Stimulated activated CD8-positive, alpha-beta memory T cell treated with anti-CD3 and anti-CD28 coated beads, Interleukin-4, amount 100 ng/mL, for 1 hour (primary cell): ENCODE results near the gene RNF130.

Experiments
- DNase-seq, 2 donors: peaks; one replicate each; pipeline ENCODE4 v3.0.0-alpha.2; 2020; ENCODE audit warnings: low read depth in 2 of 2, low spot score in 1 of 2

The RNF130 gene

DNA sequence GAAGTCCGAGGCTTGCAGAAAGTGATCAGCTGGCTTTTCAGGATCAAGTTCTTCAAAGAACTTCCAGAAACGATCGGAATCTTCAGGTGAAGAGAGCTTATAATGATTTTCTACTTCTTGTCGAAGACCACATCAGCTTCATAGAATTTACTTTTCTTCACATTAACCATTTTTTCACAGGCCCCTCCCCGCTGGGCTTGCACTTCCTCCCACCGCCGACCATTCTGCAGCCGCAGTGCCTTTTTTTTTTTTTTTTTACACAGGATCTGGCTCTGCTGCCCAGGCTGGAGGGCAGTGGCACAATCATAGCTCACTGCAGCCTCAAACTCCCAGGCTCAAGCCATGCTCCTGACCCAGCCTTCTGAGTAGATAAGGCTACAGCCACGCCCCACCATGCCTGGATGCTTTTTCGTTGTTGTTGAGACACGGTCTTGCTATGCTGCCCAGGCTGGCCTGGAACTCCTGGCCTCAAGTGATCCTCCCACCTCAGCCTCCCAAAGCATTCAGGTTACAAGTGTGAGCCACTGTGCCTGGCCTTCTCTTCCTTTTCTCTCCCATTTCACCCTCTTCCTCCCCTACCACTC, 15.3 kb upstream of the RNF130 start:
- DNase-seq = no peak

DNA sequence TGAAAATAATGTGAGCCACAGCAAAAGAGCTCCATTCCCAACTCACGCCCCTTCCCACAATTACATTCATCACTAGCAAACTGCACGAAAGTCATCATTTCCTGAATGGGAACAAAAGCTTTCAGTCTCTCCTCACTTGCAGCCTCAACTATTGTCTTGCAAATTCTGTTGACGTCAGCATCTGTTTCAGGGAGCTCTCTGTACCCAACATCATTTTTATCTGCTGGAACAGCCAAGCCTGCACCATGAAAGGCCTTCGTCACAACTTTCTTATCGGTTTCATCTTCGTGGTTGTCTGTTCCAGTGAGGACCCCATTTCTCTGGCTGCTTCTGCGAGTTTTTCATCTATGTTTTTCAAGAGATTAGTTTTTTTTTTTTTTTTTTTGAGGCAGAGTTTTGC, 14.3 kb upstream of the RNF130 start:
- no peak for DNase-seq

DNA sequence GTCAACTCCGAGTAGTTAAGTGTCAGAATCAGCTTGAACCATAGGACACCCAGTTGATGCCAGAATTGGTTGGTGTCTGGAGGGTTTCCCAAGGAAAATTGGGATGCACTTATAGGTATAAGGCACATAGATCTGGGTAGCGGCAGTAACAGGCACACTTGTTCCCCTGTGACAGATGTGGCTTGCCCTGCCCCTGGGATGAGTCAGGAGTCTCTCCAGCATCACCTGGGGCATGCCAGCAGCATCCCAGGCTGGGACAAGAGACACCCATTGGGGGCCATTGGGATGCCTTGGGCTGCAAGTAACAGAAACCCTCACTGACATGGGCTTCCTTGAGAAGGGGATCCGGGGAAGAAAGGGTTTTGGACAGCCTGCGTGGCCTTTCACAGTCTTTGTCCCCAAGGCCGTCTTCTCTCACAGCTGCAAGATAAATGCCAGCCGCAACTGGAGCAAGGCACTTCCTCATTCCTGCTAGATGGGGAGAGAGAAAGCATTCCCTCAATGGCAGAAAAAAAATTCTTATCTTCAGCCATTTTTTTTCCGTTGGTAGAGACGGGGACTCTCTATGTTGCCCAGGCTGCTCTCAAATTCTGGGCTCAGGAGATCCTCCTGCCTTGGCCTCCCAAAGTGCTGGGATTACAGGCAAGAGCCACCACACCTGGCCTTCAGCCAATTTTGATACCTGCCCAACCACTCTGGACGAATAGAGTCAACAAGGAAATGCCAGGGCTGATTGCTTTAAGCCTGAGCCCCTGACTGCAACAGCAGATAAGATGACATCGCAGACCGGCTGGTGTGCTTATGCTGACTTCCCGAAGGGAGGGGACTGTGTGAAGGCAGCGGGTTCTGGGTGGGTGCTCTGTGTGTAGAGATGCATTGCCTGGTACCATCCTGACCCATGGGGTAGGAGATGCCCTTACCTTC, 13.3 kb upstream of the RNF130 start:
- no peak for DNase-seq

DNA sequence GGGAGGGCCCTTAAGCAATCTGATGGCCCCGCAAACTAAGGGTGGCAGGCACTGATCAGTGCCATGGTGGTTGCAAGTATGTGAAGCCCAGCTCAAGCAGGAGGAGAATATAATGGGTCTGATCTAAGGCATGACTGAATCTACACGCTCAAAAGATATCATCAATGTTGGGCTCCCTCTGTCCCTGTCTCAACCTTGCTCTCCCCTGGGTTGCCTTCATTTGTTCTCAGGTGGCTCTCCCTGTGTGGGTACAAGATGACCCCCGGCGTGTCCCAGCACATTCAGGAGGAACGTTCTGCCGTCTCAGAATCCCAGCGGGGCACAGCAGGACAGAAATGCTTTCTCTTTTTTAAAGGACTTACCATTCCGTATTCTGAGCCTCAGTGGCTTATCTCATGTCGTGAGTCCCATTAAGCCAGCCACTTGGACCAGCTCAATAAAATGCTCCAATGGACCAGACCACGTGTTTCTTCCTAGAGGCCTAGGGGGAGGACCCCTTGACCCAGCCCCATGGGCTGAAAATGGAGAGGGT, 12.0 kb upstream of the RNF130 start:
- DNase-seq = no peak

DNA sequence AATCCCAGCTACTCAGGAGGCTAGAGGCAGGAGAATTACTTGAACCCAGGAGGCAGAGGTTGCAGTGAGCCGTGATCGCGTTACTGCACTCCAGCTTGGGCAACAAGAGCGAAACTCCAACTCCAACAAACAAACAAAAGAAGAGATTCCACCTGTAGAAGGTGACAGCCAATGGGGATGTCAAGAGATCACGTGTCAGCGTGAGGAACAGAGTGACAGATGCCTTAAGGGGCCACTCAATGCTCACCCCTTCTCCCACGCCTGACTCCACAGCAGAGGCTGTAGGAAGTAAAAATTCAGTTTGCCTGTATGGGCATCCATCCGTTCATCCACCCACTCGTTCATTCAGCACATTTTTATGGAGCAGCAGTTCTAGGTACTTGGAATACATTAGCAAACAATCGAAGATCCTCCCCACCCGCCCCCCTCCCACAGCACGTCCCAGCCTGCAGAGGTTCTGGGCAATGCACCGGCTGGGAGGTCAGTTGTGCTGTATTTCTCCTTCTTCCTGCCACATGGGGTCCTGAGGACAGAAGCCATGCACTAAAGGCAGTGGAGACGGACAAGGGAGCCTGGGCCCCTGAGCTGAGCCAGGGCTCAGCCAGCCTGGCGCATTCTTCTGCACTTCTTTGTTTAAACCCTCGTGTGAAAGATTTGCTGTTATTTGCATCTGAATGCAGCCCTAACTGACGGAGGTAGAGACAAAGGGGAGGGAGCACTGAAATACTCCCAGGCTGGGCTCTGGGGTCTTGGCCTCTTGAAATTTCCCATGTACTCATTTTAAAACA, 11.3 kb upstream of the RNF130 start:
- no peak for DNase-seq

DNA sequence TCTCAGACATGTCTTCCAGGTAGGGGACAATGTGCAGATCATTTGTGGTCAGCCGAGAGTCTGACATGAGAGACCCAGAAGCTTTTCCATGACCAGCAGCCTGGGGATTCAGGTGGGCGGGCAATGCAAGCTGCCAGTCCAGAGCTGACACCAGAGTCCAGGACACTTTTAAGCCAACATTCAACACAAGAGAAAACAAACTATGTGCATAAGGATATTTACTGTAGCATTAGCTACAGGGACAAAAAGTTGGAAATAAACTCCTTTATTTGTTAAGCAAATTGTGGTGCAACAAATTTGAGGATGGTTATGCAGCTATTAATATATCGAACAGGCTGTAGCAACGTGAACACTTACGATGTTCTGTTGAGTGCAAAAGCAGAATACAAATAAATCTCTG, 9.9 kb upstream of the RNF130 start:
- no peak for DNase-seq

DNA sequence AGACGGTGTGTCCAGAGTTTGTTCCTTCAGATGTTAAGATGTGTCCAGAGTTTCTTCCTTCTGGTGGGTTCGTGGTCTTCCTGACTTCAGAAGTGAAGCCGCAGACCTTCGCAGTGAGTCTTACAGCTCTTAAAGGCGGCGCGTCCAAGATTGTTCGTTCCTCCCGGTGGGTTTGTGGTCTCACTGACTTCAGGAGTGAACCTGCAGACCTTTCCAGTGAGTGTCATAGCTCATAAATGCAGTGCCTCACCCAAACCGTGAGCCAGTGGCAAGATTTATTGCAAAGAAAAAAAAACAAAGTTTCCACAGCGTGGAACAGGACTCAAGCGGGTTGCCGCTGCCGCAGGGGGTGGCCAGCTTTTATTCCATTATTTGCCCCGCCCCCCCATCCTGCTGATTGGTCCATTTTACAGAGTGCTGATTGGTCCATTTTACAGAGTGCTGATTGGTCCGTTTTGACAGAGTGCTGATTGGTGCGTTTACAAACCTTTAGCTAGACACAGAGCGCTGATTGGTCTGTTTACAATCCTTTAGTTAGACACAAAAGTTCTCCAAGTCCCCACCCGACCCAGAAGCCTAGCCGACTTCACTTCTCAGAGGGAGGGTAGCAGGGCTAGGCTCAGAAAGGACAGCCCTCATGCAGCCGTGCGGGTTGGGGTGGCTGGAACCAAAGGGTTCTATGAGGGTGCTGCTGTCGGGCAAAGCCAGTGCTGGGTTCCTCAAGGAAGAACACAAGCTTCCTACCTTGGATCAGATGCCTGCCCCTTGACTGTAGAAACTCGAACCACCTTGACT, 9.1 kb upstream of the RNF130 start:
- no peak for DNase-seq

DNA sequence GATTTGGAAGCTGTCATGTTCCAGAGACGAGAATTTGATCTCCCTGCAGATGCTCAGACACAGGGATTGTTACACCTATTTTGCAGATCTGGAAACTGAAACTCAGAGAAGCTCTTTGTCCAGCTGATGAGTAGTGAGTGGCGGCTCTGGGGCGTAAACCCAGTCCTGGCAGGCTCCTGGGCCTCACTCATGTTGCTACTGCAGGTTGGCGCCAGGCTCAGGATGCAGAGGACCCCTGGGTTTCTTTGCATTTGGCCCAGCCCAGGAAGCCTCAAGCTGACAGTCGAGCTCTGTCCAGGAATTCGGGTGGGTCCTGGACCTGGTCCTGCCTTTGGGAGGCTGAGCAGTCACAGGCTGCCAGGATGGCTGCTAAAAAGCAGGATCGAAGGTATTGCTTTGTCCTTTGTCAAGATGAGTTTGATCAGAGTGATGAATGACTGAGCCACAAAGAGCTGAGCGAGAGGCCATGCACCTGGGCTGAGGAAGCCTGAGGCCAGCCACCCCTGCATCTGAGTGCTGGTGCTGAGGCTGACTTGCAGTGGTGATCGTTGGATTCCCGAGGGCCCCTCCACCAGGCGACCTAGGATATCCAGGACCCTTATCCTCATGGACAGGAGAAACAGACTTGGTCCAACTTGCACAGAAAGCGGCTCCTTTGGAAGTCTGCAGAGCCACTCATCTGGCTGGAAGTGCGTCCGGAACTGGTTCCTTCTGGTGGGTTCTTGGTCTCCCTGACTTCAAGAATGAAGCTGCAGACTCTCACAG, 8.3 kb upstream of the RNF130 start:
- DNase-seq = no peak

DNA sequence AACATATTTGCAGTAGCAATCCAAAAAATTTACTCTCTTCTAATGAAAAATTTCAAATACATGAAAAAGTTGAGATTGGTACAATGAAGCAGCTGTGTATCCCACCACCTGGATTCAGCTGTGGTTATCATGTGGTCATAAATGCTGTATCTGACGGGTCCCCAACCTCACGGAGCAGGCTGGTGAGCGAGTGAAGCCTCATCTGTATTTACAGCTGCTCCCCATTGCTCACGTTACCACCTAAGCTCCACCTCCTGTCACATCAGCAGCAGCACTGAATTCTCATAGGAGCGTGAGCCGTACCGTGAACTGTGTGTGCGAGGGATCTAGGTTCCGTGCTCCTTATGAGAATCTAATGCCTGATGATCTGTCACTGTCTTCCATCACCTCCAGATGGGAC, 6.8 kb upstream of the RNF130 start:
- no peak for DNase-seq

DNA sequence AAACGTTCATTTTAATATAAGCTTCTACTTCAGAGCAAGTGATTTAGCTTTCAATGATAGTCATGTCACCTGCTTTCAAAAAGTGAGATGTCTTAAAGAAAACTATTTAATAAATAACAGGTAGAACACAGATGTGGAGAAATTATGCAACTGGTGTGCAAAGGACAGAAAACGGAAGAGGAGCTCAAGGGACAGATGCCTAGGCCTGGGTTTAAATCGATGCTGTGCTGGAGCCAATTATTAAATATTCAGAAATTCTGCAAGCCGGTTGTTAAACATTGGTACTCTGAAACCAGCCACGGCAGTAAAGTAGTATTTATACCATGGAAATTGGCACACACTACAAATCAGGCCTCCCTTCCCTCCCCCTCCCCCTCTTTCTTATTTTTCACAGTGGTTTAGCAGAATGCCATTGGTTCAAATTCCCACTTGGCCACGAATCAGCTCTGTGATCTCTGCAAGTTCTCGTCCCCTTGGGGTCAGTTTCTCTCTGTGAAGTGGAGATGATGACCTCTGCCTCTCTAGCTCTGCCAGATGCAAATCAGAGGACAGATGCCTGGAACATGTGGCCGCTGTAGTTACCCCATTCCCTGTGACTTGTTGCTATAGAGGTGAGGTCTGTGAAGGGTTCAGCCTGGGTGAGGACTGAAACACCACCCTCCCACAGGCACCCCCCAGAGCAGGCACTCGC, 6.2 kb upstream of the RNF130 start:
- no peak for DNase-seq

DNA sequence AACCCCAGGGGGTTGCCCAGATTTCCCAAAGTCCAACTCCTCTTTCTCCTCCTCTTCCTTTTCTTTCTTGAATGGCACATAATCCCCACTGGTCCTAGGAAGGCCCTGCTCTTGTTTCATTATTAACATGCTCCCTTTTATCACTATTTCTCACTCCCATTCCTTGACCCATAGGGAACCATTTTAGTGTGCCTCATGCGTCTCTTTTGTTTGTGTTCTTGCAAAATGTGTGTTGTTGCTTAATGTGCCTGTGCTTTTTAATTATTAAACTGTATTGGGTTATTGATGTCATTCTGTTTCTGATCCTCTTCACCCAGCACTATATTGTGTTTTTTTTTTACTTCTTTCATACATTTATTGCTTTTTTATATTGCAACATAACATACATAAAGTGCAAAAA, 4.1 kb upstream of the RNF130 start:
- no peak for DNase-seq

DNA sequence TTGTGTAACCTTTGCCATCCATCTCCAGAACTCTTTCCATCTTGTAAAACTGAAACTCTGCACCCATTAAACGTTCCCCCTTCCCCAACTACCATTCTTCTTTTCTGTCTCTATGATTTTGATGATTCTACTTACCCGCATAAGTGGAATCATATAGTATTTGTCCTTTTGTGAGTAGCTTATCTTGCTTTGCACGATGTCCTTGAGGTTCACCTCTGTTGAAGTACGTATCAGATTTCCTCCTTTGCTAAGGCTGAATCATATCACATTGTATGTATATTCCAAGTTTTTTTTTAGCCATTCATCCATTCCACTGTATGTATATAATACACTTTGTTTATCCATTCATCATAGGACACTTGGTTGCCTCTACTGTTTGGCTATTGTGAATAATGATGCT, 2.9 kb upstream of the RNF130 start:
- DNase-seq = no peak

DNA sequence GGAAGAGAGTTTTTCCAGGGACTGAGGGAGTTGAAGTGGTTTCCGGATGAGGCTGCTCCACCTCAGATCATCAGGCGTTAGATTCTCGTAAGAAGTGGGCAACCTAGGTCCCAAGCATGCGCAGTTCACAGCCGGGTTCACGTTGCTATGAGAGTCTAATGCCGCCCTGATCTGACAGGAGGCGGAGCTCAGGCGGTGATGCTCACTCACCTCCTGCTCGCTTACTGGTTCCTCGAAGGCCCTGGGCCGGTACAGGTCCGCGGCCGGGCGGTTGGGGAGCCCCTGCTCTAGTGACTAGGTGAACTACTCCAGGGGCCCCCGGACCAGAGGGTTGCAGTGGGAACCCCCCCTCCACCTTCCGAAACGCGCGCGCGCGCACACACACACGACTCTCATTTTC, 997 bp upstream of the RNF130 start:
- DNase-seq = no peak

DNA sequence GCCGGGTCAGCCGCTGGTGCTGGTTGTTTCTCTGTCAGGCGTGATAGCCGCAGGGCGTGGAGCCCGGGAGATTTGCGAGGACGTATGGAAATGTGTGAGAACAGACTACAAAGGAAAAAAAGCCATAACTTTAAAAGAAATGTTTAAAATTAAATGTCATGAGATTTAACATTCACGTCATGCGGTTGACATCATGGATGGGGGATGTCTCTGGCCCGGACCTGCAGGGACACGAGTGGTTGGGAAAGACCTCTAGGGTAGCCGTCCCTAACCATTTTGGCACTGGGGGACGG, 643 bp upstream of the RNF130 start:
- no peak for DNase-seq

DNA sequence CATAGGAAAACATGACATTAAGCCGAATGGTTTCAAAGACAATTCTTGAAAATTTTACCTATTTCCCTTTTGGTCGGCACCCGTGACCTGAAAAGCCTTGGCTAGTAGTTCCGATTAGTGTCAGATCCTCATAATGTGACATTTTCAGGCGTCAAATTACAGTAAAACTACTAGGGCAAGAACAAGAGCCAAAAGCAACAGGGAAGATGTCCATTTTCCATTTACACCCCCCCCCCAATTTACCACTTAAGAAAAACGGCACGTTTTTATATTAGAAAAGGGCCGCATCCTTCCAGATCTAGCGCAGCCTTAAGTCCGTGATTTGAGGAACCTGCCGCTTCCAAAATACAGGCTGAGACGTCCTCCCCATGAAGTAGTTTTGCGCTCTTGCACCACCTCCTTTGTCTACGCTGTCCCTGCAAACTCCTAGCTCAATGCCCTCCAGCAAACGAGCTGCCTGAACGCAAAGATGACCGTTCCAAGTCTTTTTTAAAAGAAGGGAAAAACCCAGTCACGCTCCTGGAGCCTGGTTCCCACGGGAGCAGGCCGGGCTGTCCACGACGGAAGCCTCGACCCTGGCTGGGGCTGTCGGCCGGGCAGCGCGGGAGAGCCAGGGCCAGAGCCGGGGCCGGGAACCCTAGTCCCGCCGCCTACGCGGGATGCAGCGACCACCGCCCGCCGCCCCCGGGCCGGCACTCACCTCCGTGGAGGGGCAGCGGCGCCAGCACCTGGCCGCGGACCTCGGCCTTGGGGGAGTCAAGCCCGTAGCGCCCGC, 616 bp downstream of the RNF130 start:
- DNase-seq = no peak

DNA sequence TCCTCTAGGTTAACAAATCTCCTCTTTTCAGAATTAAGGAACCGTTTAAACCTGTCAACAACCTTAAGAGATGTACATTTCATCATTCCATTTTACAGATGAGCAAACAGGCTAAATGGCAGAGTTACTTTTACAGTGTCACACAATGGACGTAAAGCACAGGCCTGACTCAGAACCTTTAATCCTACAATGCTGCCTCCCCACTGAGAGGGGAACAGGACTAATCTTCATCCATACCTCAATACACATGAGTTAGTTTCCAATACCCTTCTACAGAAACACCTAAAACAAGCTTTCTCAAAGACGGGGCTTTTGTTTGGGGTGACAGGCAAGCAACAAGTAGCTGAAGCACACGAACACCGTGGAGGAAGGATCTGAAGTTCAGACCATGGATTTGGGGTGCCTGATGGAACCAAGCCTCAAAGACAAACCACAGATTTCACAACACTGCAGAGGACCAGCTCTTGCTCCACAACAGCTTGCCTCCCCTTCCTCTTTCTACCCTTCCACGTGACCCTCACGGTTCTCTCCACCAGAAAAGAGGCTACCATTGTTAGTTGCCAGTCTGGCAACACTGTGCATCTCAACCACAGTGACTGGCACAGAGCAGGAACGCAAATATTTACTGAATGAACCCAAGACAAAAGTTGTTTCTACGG, 1.8 kb downstream of the RNF130 start:
- no peak for DNase-seq

DNA sequence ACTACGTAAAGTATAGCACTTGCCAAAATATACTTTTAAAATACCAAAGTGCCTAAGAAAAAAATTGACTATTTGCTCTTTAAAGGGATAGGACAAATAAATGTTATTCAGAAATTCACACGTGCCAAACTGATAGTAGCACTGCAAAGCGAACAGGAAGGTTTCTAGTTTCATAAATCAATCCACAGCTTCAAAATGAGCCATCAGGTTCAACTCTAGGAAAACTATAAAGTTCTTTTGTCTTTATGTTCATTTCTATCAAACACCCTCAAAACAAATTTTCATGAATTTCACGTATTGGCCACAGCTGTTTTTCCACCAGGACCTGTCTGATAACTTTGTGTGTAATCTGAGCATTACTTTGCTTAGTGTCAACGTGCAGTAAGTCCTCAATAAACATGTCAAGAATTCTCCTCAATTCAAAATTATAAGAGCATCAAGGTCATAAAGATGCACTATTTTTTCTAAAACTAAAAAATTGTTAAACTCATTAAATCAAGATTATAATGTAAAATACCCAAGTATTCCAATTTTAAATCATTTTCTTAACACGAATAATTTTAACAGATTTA, 3.0 kb downstream of the RNF130 start:
- DNase-seq = no peak

DNA sequence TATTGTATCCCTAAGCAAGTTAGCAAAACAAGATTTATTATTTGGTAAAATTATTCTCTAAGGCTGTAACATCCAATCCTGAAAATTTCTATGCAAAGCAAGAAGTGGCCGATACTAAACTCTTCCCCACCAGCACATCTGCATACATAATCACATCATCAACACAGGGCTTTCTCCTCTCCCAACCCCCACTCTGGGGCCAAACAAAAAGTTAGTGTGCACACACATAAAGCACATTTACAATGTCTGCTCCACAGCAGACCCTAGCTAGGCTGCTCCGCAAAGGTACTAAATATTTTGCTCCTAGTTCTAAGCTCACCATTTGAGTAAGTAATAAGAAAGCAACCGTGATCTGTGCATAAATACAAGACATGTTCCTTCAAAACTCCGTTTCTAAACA, 3.6 kb downstream of the RNF130 start:
- DNase-seq = no peak
